ENCODE data around the gene PTMA.
A peak's percentile ranks its signal among the peaks of the same experiment; 100 is the strongest.

The PTMA gene

GRCh38 chr2:231713730-231714638, 5.7 kb downstream of the PTMA start:
- peak overlapping the region; percentile 12 for H3K27ac ChIP-seq
- peak; percentile 27 for DNase-seq (ENCODE audit: low read depth, low spot score)

- no peak for DNase-seq (ENCODE audit: low read depth, low spot score)
- no peak overlapping the region for H3K27ac ChIP-seq
These were observed 6.5 kb downstream of the PTMA start for GRCh38 chr2:231714639-231715498.

- no peak for DNase-seq (ENCODE audit: low read depth, low spot score)
- H3K27ac ChIP-seq = no peak overlapping the region
These were observed 7.1 kb downstream of the PTMA start for GRCh38 chr2:231715499-231715837.

- no peak for DNase-seq (ENCODE audit: low read depth, low spot score)
These were observed 7.8 kb downstream of the PTMA start for GRCh38 chr2:231715988-231716616.

GRCh38 chr2:231716666-231717280, 8.4 kb downstream of the PTMA start:
- H3K27ac ChIP-seq = no peak overlapping the region
- DNase-seq (ENCODE audit: low read depth, low spot score) = no peak

More at GRCh38 chr2:231715988-231716616, 7.8 kb downstream of the PTMA start:
- H3K27ac ChIP-seq = no peak overlapping the region

- H3K27ac ChIP-seq = no peak overlapping the region
- DNase-seq (ENCODE audit: low read depth, low spot score) = no peak
These were observed 9.2 kb downstream of the PTMA start for GRCh38 chr2:231717281-231718171.

- H3K27ac ChIP-seq = no peak overlapping the region
- no peak for DNase-seq (ENCODE audit: low read depth, low spot score)
These were observed 10.5 kb downstream of the PTMA start for GRCh38 chr2:231718799-231719198.

GRCh38 chr2:231720292-231720986, 12.1 kb downstream of the PTMA start:
- DNase-seq (ENCODE audit: low read depth, low spot score) = no peak
- no peak overlapping the region for H3K27ac ChIP-seq

- no peak for DNase-seq (ENCODE audit: low read depth, low spot score)
- H3K27ac ChIP-seq = no peak overlapping the region
These were observed 13.0 kb downstream of the PTMA start for GRCh38 chr2:231720987-231721966.

- no peak for DNase-seq (ENCODE audit: low read depth, low spot score)
- no peak overlapping the region for H3K27ac ChIP-seq
These were observed 14.5 kb downstream of the PTMA start for GRCh38 chr2:231722721-231723307.

GRCh38 chr2:231725476-231725875, 17.2 kb downstream of the PTMA start:
- H3K27ac ChIP-seq = no peak overlapping the region
- DNase-seq (ENCODE audit: low read depth, low spot score) = no peak

GRCh38 chr2:231726276-231726675, 18.0 kb downstream of the PTMA start:
- H3K27ac ChIP-seq = no peak overlapping the region
- no peak for DNase-seq (ENCODE audit: low read depth, low spot score)

GRCh38 chr2:231727621-231728020, 19.3 kb downstream of the PTMA start:
- H3K27ac ChIP-seq = no peak overlapping the region

GRCh38 chr2:231732604-231733003, 24.3 kb downstream of the PTMA start:
- H3K27ac ChIP-seq = no peak overlapping the region
- no peak for DNase-seq (ENCODE audit: low read depth, low spot score)

More at GRCh38 chr2:231727621-231728020, 19.3 kb downstream of the PTMA start:
- DNase-seq (ENCODE audit: low read depth, low spot score) = no peak

- no peak for DNase-seq (ENCODE audit: low read depth, low spot score)
These were observed 29.4 kb downstream of the PTMA start for GRCh38 chr2:231737761-231738160.

GRCh38 chr2:231743376-231744116, 35.2 kb downstream of the PTMA start:
- H3K27ac ChIP-seq = no peak overlapping the region
- no peak for DNase-seq (ENCODE audit: low read depth, low spot score)

More at GRCh38 chr2:231737761-231738160, 29.4 kb downstream of the PTMA start:
- no peak overlapping the region for H3K27ac ChIP-seq
